T-helper 1 cell treated with Interleukin-12 subunit alpha and Interleukin-12 subunit beta and Interleukin-4 antibody, amounts not matched to agents 30 μg/mL and 1 μg/mL, for 36 hours (primary cell): ENCODE data around the gene UBE2V1.
"Not testable (repeated sequence)": the region's sequence is repeated elsewhere in the genome, so short reads cannot be mapped to it uniquely, and the experiment has no call there.

ENCODE experiments used
- H3K27ac Mint-ChIP-seq: one replicate; pipeline ENCODE4 v1.8.0; 2021; ENCODE audit warnings: mild to moderate bottlenecking, mixed read lengths
- H3K27me3 Mint-ChIP-seq: one replicate; pipeline ENCODE4 v1.8.0; 2021; ENCODE audit warnings: low read depth, mixed read lengths
- H3K36me3 Mint-ChIP-seq: one replicate; pipeline ENCODE4 v1.8.0; 2021; ENCODE audit warnings: low read depth, mixed read lengths
- H3K4me1 Mint-ChIP-seq: one replicate; pipeline ENCODE4 v1.8.0; 2021; ENCODE audit warnings: low read depth, mixed read lengths
- H3K4me3 Mint-ChIP-seq: one replicate; pipeline ENCODE4 v1.8.0; 2021; ENCODE audit warnings: mild to moderate bottlenecking, moderate library complexity, mixed read lengths
- H3K9me3 Mint-ChIP-seq: one replicate; pipeline ENCODE4 v1.8.0; 2021; ENCODE audit warnings: mixed read lengths

Gene UBE2V1

DNA sequence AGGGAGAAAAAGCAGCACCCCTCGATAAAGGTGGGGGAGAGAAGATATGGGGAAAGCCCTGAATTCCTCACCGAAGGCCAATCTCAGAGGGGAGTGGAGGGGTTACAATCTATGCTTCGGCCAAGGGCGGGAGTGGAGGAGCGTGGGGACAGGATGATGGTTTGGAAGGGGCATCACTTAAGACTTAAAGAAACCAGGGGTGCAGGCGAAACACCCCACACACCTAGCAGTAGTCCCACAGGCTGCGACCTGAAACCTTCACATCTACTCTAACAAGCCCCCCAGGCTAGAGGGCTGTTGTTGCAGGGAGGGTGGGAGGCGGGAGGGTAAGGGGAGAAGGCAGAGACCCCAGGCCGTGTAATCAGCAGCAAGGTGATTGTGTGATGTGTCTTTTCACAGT, 30.9 kb downstream of the UBE2V1 start:
- H3K27me3 Mint-ChIP-seq, H3K27ac Mint-ChIP-seq, H3K4me3 Mint-ChIP-seq, H3K9me3 Mint-ChIP-seq, H3K36me3 Mint-ChIP-seq: not testable (repeated sequence)
- H3K4me1 Mint-ChIP-seq: peaks cover 15% of the 10 kb centered on the region

DNA sequence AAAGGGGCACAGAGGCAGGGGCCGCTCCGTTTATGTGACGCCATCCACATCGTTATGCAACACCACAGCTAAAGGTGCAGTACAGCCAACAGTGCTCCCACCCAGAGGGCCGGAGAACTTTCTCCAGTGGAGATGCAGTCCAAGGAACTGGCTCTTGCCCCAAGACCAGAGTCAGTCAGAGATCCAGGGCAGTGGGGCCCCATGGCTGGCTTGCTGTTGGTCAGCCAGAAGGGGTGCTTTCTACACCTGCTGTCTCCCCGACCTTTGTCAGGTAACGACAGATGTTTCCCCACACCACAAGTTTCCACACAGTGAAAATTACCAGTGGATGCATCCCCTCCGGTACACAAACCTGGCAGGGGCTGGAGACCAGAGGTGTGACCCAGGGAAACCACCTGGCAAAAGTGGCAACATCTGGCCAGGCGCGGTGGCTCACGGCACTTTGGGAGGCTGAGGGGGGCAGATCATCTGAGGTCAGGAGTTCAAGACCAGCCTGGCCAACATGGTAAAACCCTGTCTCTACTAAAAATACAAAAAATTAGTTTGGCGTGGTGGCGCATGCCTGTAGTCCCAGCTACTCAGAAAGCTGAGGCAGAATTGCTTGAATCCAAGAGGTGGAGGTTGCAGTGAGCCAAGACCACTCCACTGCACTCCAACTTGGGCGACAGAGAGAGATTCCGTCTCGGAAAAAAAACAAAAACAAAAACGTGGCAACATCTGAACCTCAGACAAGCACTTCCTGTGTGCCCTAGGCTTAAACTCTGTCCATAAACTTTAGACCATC, 34.9 kb downstream of the UBE2V1 start:
- Mint-ChIP-seq H3K4me1 (peaks cover 6% of the 10 kb centered on the region), H3K27ac (no peak overlapping the region), H3K4me3 (no peak overlapping the region), H3K27me3 (no peaks in the 10 kb centered on the region), H3K36me3 (peaks cover 10% of the 10 kb centered on the region), H3K9me3 (no peaks in the 10 kb centered on the region)

DNA sequence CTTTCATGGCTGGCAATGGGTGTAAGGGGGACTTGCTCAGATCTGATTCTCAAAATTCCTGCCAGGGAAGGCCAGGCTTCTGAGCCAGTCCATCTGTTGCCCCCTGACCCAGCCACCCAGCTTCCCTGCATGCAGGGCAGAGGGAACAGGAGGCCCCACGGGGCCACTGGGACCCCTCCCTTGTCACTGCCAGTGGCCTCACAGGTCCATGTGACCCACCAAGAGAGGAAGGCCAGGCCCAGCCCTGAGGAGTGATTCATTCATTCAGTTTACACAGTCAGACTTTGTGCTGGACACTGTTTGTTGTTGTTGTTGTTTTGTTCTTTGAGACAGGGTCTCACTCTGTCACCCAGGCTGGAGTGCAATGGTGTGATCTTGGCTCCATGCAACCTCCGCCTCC, 39.5 kb downstream of the UBE2V1 start:
- Mint-ChIP-seq H3K27me3 (peaks cover 4% of the 10 kb centered on the region), H3K27ac (no peak overlapping the region), H3K36me3 (no peaks in the 10 kb centered on the region), H3K4me3 (no peak overlapping the region), H3K9me3 (no peaks in the 10 kb centered on the region), H3K4me1 (peaks cover 10% of the 10 kb centered on the region)

DNA sequence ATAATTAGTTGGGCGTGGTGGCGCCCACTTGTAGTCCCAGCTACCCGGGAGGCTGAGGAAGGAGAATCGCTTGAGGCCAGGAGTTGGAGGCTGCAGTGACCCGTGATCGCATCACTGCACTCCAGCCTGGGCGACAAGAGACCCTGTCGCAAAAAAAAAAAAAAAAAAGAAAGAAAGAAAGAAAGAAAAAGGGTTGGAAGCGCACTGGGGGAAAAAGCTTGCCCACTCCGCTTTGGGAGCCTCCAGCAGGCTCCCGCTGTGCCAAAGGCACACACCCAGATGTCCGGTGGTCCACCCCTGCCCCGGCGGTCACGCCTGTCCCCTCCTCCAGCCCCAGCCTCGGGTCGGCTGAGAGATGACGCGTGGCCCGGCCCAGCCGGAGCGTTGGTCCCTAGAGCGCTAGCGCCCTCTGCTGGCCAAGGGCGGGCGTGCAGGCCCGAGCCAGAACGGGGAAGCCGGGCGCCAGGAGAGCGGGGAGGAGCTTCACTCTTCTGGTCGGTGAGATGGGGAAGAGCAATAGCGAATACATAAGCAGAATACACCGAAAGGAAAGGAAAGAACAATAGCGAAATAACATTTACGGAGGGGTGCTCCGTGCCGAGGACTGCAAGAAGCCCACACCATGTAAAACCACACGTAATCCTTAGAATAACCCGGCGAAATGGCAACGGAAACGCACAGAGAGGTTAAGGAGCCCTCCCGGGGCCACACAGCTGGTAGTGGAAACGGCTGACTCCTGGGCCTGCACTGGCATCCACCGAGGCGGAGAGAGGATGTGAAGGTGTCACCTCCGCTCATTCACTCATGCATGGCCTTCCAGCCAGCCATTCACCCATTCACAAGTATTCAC, 41.7 kb downstream of the UBE2V1 start:
- H3K4me3 Mint-ChIP-seq: peak overlapping the region; percentile 64
- peaks cover 4% of the 10 kb centered on the region for H3K4me1 Mint-ChIP-seq
- H3K27ac Mint-ChIP-seq: no peak overlapping the region
- H3K27me3 Mint-ChIP-seq: peaks cover 4% of the 10 kb centered on the region
- no peaks in the 10 kb centered on the region for H3K9me3 Mint-ChIP-seq
- no peaks in the 10 kb centered on the region for H3K36me3 Mint-ChIP-seq

DNA sequence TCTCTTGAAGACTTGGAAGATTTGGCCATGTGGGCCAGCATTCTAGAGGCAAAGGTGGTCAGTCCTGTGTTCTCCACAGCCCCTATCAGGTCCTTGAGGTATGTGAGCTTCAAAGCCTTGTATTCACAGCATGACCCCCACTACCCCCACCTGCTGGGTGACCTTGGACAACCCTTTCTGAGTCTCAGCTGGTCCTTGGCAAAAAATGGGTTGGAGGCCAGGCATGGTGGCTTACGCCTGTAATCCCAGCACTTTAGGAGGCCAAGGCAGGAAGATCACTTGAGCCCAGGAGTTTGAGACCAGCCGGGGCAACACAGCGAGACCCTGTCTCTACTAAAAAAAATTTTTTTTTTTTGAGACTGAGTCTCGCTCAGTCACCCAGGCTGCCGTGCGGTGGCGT, 42.6 kb downstream of the UBE2V1 start:
- Mint-ChIP-seq H3K36me3 (no peaks in the 10 kb centered on the region), H3K4me1 (peaks cover 4% of the 10 kb centered on the region), H3K27me3 (peaks cover 4% of the 10 kb centered on the region), H3K27ac (no peak overlapping the region), H3K4me3 (no peak overlapping the region), H3K9me3 (no peaks in the 10 kb centered on the region)

DNA sequence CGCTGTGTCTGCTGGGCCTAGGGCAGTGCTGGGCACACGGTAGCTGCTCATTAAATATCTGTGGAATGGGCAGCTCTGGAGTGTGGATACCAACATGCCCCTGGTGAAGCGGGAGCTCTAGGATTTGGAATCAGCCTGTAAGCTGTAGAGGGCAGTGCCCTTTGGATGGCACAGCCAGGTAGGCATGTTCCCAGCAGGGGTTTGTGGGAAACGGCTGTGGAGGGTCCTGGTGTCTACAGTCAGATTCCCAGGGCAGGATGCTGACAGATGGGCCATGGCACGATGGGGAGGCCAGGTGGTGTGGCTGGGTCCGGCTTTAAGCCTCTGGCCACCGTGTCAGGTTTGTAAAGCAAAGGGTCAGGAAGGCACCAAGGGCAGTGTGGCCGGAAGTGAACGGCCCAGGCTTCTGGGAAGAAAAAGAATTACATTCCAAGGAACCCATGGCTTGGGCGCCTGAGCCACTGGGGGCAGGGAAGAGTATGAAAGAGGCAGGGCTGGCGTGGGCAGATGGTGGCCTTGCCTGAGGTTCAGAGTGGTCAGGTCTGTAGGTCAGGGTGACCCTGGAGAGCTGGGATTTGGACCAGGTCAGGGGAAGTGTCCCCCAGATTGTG, 44.8 kb downstream of the UBE2V1 start:
- H3K36me3 Mint-ChIP-seq: no peaks in the 10 kb centered on the region
- H3K9me3 Mint-ChIP-seq: no peaks in the 10 kb centered on the region
- no peak overlapping the region for H3K27ac Mint-ChIP-seq
- no peak overlapping the region for H3K4me3 Mint-ChIP-seq
- peaks cover 4% of the 10 kb centered on the region for H3K4me1 Mint-ChIP-seq
- H3K27me3 Mint-ChIP-seq: peaks cover 4% of the 10 kb centered on the region

DNA sequence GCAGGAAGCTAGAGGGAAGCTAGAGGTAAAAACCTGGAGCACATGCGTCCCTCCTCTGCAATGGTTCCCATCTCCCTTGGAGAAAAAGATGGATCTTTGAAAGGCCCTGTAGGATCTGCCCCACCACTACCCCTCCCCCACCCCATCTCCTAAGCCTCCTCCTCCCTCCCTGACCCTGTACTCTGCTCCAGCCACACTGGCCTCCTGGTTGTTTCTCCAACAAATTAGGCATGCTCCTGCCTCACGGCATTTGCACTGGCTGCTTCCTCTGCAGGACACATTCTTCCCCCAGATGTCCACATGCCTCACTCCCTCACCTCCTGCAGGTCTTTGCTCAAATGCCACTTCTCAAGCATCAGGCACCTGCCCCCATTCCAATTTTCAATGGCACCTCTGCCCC, 45.5 kb downstream of the UBE2V1 start:
- Mint-ChIP-seq H3K36me3 (no peaks in the 10 kb centered on the region), H3K27me3 (peaks cover 4% of the 10 kb centered on the region), H3K27ac (no peak overlapping the region), H3K4me1 (peaks cover 4% of the 10 kb centered on the region), H3K4me3 (no peak overlapping the region), H3K9me3 (no peaks in the 10 kb centered on the region)

DNA sequence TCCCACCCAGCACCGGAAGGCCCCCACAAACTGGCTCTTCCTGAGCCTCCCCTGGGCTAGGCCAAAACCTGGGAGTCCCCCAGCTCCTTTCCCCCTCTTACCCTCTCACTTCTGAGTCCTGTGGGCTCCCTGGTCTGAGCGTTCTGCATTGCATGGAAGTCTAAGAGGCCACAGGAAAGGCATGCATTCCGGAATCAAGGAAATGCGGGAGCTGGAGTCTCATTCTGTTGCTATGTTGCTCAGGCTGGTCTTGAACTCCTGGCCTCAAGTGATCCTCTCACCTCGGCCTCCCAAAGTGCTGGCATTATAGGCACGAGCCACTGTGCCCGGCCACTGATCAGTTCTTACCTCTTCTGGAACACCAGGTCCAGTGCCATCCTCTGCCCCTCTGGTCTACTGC, 45.9 kb downstream of the UBE2V1 start:
- peaks cover 4% of the 10 kb centered on the region for H3K4me1 Mint-ChIP-seq
- H3K27ac Mint-ChIP-seq: no peak overlapping the region
- H3K4me3 Mint-ChIP-seq: no peak overlapping the region
- no peaks in the 10 kb centered on the region for H3K36me3 Mint-ChIP-seq
- peaks cover 4% of the 10 kb centered on the region for H3K27me3 Mint-ChIP-seq
- H3K9me3 Mint-ChIP-seq: no peaks in the 10 kb centered on the region

DNA sequence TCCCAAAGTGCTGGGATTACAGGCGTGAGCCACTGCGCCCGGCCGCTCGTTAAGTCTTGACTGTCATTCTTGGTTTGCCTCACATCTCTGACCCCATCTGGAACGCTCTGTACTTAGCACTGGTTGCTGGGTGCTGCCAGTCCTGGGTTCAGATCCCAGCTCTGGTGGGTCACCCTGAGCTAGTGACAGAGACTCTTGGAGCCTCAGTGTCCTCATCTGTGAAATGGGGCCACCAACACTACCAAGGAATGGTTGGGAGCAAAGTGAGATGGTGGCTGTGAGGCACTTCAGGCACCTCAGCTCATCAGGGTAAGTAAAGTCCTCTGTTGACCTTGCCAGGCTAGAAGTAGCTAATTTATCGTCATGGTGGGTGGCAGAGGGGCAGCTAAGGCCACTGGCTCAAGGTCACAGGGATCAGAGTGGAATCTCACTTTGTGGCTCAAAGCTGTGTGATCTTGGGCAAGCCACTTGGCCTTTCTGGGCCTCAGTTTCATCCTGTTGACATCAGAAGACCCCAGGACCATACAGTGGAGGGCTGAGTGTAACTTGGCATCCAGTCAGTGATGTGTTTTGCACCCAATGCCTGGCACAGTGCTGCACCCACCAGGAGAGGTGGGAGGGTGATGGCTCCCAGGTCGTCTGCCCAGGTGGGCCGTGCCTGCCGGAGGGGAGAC, 46.7 kb downstream of the UBE2V1 start:
- H3K27me3 Mint-ChIP-seq: peaks cover 4% of the 10 kb centered on the region
- H3K4me1 Mint-ChIP-seq: peaks cover 2% of the 10 kb centered on the region
- H3K36me3 Mint-ChIP-seq: no peaks in the 10 kb centered on the region
- no peak overlapping the region for H3K4me3 Mint-ChIP-seq
- H3K9me3 Mint-ChIP-seq: no peaks in the 10 kb centered on the region
- H3K27ac Mint-ChIP-seq: no peak overlapping the region

DNA sequence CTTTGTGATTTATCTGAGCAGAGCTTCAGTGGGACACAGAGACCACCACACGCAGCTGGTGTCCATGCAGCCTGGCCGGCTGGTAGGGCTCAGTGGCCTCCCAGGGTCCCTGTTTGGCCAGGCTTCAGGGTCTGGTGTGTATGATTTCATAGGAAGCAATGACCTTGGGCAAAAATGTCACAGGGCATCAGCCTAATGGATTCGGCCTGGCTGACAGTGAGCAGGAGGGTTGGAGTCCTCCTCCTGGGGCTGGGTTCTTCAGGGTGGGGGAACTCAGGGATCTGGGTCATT, 47.7 kb downstream of the UBE2V1 start:
- no peak overlapping the region for H3K27ac Mint-ChIP-seq
- H3K4me1 Mint-ChIP-seq: no peaks in the 10 kb centered on the region
- H3K4me3 Mint-ChIP-seq: no peak overlapping the region

DNA sequence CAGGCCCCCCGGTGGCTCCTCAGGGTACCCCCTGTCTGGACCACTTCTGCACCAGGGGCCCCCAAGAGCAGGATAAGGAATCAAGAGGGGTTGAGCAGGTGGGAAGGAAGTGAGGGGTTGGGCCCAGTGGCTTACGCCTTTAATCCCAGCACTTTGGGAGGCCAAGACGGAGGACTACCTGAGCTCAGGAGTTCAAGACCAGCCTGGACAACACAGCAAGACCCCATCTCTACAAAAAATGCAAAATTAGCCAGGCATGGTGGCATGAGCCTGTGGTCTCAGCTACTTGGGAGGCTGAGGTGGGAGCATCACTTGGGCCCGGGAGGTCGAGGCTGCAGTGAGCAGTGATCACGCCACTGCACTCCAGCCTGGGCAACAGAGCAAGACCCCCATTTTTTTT, 49.2 kb downstream of the UBE2V1 start:
- H3K27ac Mint-ChIP-seq, H3K27me3 Mint-ChIP-seq, H3K4me3 Mint-ChIP-seq, H3K36me3 Mint-ChIP-seq, H3K4me1 Mint-ChIP-seq, H3K9me3 Mint-ChIP-seq: not testable (repeated sequence)

More for the DNA sequence above, 47.7 kb downstream of the UBE2V1 start:
- H3K27me3 Mint-ChIP-seq: peaks cover 4% of the 10 kb centered on the region
- H3K36me3 Mint-ChIP-seq: no peaks in the 10 kb centered on the region
- no peaks in the 10 kb centered on the region for H3K9me3 Mint-ChIP-seq

DNA sequence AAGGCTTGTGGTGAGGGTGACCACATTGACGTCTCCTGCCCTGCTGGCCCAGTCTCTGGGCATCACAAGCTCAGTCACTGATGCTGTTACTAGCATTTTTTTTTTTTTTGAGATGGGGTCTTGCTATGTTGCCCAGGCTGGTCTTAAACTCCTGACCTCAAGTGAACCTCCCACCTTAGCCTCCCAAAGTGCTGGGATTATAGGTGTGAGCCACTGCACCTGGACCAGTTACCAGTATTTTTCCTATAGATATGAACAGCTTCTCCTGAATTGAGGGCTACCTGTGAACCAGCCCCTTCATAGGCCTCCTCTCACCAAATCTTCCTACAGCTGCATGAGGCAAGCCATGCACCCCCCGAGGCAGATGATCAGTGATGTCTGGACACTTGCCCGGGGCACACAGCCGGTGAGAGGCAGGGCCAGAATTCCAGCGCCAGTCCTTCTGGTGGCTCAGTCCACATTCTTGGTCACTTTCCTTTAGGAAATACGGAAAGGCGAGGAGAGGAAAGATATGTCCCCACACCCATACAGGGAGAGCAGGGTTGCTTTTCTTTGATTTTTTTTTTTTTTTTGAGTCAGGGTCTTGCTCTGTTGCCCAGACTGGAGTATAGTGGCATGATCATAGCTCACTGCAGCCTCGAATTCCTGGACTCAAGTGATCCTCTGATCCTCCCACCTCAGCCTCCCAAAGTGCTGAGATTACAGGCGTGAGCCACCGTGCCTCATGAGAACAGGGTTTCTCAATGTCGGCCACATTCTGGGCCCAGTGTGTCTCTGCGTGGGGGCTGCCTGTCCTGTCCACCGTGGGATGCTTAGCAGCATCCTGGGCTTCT, 50.7 kb downstream of the UBE2V1 start:
- no peak overlapping the region for H3K27ac Mint-ChIP-seq
- no peaks in the 10 kb centered on the region for H3K9me3 Mint-ChIP-seq
- H3K4me3 Mint-ChIP-seq: no peak overlapping the region
- no peaks in the 10 kb centered on the region for H3K4me1 Mint-ChIP-seq
- H3K36me3 Mint-ChIP-seq: no peaks in the 10 kb centered on the region
- H3K27me3 Mint-ChIP-seq: no peaks in the 10 kb centered on the region

DNA sequence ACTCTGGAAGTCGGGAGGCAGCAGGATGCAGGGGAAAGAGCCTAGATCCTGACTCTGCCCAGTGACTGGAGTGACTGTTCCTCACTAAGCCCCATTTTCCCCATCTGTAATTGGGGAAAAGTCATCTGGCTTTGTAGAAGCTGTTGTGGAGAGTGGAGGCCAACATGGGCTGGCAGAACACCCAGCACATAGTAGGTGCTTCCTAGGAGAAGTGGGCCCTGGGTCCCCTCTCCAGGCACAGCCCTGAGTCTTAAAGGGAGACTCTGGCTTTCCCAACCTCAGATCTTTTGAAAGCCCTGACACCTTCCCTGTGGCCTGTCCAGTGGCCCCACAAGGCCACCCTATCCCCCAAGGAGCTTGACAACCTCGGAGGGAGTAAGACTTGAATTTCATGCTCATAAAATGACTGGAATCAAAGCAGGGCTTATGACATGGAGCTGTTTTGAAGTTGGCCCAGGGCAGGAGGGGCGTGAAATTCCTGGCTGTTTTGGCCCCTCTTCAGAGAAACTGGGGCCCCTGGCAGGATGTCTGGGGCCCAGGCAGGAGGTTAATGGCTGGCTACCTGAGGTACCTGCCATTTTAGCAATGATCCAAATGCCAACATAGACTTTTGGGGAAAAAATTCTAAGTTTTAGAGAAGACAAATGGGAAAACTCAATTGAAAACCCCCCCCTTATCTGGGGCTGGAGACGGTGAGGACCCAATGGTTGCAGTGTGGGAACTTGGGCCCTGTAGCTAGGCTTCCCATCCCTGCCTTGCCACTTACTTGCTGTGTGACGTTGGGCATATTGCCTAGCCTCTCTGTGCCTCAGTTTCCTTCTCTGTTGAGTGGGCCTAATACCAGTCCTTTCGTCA, 51.6 kb downstream of the UBE2V1 start:
- Mint-ChIP-seq H3K27ac (no peak overlapping the region), H3K27me3 (no peaks in the 10 kb centered on the region), H3K4me3 (no peak overlapping the region), H3K9me3 (no peaks in the 10 kb centered on the region), H3K36me3 (no peaks in the 10 kb centered on the region), H3K4me1 (no peaks in the 10 kb centered on the region)
